ENCODE results near the gene CCL17.
"Not testable (repeated sequence)": the region's sequence is repeated elsewhere in the genome, so short reads cannot be mapped to it uniquely, and the experiment has no call there.

The CCL17 gene

DNA sequence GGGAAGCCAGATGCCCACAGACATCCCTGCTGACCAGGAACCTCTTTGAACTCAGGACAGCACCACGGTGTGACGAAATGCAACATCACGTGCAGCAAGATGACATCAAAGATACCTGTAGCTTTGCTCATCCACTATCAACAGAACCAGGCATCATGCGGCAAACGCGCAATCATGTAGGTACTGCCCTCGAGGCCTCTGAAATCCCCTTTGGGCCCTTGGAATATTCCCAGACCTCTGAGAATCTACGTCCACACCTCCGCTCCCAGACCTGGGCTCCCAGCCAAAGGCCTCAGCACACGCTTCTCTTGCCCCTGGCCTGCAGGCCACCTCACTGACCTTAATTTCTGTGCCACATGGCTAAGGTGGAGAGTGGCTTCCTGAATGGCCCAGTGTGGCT is 25.0 kb upstream of the CCL17 start:
- no peak for DNase-seq

DNA sequence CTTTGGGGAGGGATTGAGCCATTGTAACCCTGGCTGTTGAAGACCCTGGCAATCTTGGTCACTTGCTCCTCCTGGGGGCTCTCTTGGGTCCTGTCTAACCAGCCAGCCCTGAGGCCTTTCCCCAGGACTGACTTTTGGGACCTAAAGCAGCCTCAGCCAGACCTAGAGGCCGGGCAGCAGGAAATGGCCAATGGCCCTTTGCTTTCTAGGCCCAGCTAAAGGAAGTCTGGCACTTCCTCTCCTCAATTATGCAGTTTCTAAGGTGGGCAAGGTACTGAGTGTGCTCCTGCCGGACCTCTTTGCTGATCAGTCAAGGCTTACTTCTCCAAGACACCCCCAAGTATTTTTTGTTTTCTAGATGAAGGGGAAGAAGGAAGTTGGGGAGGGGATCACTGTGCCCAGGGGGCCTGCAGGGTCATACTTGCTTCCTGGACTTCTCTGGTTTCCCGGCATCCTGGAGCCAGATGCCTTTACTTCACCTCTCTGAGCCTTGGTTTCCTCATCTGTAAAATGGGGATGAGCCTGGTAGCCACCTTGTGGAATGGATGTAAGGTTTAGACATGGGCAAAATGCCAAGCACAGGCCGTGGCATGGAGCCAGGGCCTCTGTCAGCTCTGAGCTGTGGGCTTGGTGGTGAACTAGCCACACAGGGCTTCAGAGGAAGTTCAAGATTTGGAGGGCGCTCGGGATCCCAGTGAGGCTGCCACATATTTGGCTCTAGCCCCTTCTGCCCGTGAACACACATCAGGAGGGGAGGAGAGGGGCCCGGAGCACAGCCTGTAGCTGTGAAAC is 23.7 kb upstream of the CCL17 start:
- no peak for DNase-seq

GRCh38 chr16:57381791-57382534 is 22.6 kb upstream of the CCL17 start:
- no peak for DNase-seq

DNA sequence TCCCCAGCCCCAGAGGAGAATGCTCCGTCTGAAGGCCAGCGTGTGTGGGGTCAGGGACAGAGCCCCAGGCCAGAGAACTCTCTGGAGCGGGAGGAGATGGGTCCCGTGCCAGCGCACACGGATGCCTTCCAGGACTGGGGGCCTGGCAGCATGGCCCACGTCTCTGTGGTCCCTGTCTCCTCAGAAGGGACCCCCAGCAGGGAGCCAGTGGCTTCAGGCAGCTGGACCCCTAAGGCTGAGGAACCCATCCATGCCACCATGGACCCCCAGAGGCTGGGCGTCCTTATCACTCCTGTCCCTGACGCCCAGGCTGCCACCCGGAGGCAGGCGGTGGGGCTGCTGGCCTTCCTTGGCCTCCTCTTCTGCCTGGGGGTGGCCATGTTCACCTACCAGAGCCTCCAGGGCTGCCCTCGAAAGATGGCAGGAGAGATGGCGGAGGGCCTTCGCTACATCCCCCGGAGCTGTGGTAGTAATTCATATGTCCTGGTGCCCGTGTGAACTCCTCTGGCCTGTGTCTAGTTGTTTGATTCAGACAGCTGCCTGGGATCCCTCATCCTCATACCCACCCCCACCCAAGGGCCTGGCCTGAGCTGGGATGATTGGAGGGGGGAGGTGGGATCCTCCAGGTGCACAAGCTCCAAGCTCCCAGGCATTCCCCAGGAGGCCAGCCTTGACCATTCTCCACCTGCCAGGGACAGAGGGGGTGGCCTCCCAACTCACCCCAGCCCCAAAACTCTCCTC is 21.9 kb upstream of the CCL17 start:
- DNase-seq, result no peak

DNA sequence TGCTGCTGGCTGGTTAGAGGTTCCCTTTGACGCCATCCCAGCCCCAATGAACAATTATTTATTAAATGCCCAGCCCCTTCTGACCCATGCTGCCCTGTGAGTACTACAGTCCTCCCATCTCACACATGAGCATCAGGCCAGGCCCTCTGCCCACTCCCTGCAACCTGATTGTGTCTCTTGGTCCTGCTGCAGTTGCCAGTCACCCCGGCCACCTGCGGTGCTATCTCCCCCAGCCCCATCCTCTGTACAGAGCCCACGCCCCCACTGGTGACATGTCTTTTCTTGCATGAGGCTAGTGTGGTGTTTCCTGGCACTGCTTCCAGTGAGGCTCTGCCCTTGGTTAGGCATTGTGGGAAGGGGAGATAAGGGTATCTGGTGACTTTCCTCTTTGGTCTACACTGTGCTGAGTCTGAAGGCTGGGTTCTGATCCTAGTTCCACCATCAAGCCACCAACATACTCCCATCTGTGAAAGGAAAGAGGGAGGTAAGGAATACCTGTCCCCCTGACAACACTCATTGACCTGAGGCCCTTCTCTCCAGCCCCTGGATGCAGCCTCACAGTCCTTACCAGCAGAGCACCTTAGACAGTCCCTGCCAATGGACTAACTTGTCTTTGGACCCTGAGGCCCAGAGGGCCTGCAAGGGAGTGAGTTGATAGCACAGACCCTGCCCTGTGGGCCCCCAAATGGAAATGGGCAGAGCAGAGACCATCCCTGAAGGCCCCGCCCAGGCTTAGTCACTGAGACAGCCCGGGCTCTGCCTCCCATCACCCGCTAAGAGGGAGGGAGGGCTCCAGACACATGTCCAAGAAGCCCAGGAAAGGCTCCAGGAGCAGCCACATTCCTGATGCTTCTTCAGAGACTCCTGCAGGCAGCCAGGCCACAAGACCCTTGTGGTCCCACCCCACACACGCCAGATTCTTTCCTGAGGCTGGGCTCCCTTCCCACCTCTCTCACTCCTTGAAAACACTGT is 21.0 kb upstream of the CCL17 start:
- no peak for DNase-seq

- no peak for DNase-seq
Observed at GRCh38 chr16:57384248-57385070, 20.1 kb upstream of the CCL17 start.

- no peak for DNase-seq
Observed at GRCh38 chr16:57385083-57385482, 19.5 kb upstream of the CCL17 start.

DNA sequence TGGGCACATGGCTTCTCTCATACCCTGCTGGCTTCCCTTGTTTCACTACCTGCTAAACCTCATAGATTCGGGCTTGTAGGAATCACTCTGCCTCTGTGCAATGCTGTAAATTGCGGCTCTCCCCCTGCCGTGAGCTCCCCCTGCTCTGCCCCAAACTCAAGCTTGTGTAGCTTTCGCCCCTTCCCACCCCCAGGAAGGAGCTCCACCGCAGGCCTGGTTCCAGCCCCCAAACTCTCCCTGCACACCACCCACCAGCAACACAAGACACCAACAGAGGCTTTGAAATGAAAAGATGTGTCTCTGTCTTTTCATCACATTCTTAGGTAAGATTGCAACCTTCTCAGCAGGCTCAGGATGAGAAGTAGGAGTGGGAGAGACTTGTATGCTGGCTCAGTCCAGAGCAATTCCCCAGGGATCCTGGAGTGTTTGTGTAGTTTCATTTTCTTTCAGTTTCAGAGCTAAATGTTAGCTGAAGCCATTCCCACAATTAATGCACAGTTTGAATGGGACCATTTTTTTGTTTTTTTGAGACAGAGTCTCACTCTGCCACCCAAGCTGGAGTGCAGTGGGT is 18.1 kb upstream of the CCL17 start:
- DNase-seq, result no peak

- DNase-seq, result no peak
Observed at GRCh38 chr16:57387598-57388354, 16.8 kb upstream of the CCL17 start.

GRCh38 chr16:57388359-57389086 is 16.0 kb upstream of the CCL17 start:
- no peak for DNase-seq

- DNase-seq, result no peak
Observed at GRCh38 chr16:57389087-57389468, 15.5 kb upstream of the CCL17 start.

DNA sequence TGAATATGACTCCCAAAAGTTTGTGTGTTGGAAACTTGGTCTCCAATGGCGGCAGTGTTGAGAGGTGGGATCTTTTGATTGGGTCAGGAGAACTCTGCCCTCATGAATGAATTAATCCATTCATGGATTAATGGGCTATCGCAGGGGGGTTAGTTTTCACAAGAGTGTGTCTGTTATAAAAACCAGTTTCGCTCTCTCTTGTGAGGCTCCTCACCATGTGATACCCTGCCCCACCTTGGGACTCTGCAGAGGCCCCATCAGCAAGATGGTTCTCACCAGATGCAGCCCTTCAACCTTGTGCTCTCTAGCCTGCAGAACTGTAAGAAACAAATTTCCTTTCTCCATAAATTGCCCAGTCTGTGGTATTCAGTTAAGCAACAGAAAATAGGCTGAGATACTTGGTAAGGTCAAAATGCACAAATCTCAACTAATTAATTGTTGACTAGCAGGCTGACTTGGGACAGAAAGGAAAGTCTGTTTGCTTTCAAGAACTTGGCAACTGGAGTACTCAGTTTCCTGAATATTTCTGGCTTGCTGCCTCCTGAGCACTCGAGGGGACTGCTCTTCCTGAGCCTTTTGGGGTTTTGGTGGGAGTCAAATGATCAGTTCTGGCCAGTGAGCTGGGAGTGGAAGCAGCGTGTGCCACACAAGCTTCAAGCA is 13.8 kb upstream of the CCL17 start:
- DNase-seq, result no peak

DNA sequence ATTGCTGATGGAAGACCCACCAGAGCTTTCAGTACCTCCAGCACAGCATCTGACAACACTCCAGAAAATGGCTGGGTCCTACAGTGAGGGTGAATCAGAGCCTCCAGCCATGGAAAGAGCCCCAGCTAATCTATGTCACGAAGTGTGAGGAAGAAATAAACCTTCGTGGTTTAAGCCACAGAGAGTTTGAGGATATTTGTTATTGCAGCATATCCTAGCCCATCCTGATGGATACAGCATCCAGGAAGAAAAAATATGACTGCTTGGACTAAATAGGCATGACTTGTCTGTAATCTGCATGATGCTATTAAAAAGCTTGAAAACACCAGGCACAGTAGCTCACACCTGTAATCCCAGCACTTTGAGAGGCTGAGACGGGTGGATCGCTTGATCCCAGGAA is 13.3 kb upstream of the CCL17 start:
- no peak for DNase-seq

DNA sequence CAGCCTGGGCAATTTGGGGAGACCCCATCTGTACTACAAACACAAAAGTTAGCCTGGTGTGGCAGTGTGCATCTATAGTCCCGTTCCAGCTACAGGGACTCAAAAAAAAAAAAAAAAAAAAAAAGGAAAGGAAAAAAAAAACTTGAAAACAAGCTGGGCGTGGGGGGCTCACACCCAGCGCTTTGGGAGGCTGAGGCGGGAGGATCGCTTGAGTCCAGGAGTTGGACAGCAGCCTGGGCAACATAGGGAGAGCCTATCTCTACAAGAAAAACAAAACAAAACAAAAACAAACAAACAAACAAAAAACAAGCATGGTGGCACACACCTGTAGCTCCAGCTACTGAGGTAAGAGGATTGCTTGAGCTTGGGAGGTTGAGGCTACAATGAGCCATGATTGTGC is 12.9 kb upstream of the CCL17 start:
- DNase-seq, result no peak

DNA sequence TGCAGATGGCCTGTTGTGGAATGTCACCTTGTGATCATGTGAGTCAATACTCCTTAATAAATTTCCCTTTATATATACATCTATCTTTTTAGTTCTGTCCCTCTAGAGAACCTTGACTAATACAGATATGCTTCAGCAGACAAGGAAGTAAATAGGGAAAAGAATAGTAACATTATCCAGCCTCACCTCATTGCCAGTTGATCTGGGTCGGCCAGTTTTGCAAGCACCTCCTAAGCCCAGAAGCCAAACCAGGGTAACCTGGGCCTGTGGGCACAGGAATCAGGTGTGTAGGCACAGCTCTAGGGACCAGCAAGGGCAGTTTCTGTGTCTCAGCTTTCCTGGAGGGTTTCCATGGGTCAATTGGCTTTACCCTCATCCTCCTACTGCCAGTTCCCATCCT is 11.9 kb upstream of the CCL17 start:
- DNase-seq, result no peak

DNA sequence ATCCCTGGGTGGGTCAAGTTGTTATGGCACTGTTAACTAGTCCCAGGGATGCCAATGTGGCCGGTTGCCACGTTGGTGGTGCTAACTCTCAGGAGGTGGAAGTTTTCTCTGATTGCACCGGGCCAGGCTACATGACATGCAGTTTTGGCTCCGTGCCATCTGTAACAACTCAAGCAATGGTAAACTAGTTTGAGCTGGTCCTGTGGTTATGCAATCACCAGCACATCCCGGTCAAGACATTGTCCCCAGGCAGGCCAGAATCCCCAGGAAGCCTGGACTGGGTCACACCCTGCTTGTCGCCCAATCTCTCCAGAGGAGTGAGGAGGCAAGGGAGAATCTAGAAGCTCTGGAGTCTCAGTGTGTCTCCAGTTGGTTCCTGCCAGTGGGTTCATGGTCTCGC is 10.1 kb upstream of the CCL17 start:
- DNase-seq, result no peak

DNA sequence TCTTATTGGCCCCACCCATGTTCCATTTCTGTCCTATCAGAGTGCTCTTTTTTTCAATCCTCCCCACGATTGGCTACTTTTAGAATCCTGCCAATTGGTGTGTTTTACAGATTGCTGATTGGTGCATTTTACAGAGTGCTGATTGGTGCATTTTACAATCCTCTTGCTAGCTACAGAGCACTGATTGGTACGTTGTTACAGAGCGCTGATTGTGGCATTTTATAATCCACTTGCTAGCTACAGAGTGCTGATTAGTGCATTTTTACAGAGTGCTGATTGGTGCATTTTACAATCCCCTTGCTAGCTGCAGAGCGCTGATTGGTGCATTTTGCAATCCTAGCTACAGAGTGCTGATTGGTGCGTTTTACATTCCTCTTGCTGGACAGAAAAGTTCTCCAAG is 9.5 kb upstream of the CCL17 start:
- no peak for DNase-seq

DNA sequence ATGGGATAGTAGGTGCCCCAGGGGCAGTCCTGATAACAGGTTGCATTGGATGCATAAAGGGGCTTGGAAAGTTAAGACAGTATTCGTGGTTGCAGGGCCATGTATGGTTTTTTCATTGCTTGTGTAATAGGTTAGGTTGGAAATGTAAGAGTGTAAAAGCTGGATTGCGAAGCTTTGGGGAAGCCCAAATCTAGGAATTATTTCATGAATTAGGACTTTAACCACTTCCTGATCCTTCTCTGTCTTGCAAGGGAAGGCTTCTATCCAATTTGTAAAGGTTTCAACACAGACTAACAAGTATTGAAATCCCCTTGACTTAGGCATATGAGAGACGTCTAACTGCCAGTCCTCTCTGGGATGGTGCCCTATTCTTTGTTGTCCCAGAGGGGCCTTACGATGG is 7.8 kb upstream of the CCL17 start:
- no peak for DNase-seq

DNA sequence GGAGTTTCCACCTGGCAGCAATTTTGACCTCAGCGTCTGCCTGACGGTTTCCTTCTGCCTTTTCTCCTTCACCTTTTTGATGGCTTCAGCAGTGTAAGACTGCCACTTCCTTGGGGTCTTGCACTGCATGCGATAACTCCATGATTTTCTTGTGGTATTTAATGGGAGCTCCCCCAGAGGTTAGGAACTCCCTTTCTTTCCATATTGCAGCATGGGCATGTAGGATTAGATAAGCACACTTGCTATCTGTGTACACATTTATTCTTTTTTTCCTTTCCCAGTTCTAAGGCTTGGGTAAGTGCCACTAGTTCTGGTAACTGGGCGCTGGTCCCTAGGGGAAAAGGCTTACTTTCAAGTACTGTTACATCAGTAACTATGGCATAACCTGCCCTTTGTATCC is 7.1 kb upstream of the CCL17 start:
- DNase-seq, result not testable (repeated sequence)
